Cerebellar cortex (tissue), 1 donor: Measurements from ENCODE around the gene ZNF169.
"Not testable (repeated sequence)": the region's sequence is repeated elsewhere in the genome, so short reads cannot be mapped to it uniquely, and the experiment has no call there.

Experiments used
- DNase-seq: peaks from one replicate; pipeline ENCODE4 v3.0.0-alpha.2; 2015; ENCODE audit warnings: low spot score

Gene ZNF169

GRCh38 chr9:94287877-94288513 lies 28.9 kb downstream of the ZNF169 start:
- no peak for DNase-seq

DNA sequence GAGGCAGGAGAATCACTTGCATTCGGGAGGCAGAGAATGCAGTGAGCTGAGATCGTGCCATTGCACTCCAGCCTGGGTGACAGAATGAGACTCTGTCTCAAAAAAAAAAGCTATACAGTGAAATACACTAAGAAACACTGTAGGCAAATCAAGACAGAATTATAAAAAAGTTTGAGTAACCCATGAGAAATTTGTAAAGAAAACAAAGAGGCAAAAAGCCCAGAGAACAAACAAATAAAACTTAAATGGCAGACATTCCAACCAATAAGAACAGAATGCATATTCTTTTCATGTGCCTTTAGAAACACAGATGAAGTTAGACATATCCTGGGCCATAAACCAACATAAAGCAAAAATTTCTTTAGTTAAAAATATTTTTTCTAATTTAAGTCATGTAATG lies 30.6 kb downstream of the ZNF169 start:
- no peak for DNase-seq

GRCh38 chr9:94298949-94299599 lies 40.0 kb downstream of the ZNF169 start:
- DNase-seq, result no peak

DNA sequence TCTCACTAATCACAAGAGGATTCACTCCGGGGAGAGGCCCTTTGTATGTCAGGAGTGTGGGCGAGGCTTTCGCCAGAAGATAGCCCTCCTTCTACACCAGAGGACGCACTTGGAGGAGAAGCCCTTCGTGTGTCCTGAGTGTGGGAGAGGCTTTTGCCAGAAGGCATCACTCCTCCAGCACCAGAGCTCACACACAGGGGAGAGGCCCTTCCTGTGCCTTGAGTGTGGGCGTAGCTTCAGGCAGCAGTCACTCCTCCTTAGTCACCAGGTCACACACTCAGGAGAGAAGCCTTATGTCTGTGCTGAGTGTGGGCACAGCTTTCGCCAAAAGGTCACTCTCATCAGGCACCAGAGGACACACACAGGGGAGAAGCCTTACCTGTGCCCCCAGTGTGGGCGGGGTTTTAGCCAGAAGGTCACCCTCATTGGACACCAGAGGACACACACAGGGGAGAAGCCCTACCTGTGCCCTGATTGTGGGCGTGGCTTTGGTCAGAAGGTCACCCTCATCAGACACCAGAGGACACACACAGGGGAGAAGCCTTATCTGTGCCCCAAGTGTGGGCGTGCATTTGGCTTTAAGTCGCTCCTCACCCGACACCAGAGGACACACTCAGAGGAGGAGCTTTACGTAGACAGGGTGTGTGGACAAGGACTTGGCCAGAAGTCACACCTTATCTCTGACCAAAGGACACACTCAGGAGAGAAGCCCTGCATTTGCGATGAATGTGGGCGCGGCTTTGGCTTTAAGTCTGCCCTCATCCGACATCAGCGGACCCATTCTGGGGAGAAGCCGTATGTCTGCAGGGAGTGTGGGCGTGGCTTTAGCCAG lies 41.6 kb downstream of the ZNF169 start:
- no peak for DNase-seq

GRCh38 chr9:94301583-94301982 lies 42.5 kb downstream of the ZNF169 start:
- no peak for DNase-seq

DNA sequence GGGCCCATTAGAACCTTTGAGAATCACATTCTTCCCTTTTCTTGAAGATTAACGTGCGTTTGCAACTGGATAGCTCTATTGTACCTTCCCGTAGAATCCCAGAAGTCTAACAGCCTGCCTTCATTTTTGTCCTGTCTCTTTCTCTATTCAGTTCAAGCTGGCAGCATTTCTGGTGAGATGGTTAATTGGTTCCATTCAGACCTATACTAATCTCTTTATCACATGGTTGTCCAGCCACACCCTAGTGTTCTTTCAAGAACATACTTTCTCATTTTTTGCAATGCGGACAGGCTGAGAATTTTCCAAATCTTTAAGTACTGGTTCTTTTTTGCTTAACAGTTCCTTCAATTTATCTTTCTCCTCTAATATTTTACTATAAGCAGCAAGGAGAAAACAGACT lies 43.3 kb downstream of the ZNF169 start:
- no peak for DNase-seq

GRCh38 chr9:94303321-94303720 lies 44.2 kb downstream of the ZNF169 start:
- no peak for DNase-seq

GRCh38 chr9:94315034-94315984 lies 56.2 kb downstream of the ZNF169 start:
- DNase-seq, result not testable (repeated sequence)

- not testable (repeated sequence) for DNase-seq
These were observed 57.1 kb downstream of the ZNF169 start for GRCh38 chr9:94316236-94316635.

DNA sequence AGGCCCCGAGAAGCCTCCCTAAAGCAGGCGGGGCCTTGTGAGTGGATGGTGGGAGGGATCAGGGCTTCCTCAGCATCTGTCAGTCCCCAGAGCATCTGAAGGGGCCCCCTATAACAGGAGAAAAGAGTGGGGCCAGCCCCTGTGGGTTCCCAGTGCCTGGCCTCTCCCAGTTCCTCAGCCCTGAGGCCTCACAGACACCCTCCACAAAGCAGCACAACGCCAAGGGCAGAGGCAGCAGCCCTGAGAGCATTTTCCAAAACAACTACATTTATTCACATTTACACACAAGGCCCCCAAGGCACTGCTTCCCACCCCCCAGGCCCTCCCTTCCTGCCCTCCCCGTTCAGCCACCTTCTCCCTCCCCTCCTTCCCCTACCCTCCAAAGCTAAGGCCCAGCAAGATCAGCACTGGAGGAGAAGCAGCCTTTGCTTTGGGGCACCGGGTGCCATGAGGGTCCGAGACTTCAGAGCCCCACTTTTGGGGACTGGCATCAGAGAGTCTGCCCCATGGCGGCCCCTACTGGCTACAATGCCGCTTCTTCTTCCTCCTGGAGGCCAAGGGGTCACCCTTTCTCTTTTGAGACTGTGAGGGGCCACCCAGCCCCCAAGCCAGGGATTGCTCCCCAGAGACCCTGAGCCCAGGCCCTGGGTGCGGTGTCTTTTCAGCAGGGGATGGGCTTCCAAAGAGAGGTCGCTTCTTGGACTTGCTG lies 59.0 kb downstream of the ZNF169 start:
- not testable (repeated sequence) for DNase-seq

DNA sequence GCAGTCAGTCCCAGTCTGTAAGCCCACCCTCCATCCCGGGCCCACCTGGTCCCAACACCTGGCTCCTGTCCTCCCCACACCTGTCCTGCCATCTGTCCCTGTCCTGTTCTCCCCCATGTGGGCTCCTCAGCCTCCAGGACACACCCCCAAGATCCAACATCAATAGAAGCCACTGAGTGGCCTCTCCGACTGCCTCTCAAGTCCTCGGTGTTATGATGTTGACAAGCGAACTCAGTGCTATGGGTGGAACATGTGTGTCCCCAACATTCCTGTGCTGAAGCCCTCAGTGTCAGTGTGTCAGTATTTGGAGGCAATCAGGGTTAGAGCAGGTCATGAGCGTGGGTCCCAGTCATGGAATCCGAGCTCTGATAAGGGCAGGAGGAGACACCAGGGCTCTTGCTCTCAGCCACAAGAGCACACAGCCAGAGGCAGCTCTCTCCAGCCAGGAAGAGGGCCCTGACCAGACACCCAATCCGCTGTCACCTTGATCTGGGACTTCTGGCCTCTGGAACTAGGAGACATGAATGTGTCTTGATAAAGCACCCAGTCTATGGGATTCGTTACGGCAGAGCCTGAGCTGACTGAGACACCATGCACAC lies 63.3 kb downstream of the ZNF169 start:
- not testable (repeated sequence) for DNase-seq

GRCh38 chr9:94323153-94323798 lies 64.2 kb downstream of the ZNF169 start:
- not testable (repeated sequence) for DNase-seq

- not testable (repeated sequence) for DNase-seq
These were observed 66.5 kb downstream of the ZNF169 start for GRCh38 chr9:94325583-94325982.

DNA sequence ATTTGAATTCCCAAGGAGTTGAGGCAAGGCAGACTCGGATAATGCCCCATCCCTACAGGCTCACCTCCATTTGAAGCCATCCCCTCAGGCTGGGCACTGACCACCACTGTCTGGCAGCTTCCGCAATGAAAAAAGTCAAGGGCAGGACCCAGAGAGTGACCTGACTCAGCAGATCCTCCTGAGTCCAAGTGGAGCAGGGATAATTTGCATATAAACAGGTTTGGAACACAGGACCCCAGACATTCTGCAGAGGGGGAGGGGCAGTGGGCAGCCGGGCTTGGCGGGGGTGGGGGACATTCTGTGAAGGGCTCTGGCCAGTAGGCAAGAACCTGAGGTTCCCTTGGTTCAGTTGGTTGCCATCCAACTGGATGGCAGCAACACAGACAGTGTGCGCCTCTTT lies 69.4 kb downstream of the ZNF169 start, which contains the start of gene NUTM2F:
Gene NUTM2F (minus strand): TSS at position 101 of the 400 bp plus-strand sequence. CDS start 21 bp downstream, at position 80.
- DNase-seq, result not testable (repeated sequence)

DNA sequence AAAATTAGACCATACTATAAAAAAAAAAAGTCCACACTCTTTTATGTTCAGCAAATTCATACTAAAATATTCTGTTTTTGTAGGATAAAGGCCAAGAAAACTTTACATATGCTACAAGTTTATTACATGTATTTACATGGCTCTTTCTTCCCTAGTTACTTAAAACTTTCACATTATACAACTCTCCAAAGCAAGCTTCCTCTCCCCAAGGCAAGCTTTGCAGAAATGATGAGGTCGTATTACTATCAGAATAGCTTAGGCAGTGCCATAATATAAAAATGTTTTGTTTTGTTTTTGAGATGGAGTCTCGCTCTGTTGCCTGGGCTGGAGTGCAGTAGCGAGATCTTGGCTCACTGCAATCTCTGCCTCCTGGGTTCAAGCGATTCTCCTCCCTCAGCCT lies 77.3 kb downstream of the ZNF169 start:
- DNase-seq, result not testable (repeated sequence)

GRCh38 chr9:94338723-94339122 lies 79.6 kb downstream of the ZNF169 start:
- DNase-seq, result not testable (repeated sequence)

GRCh38 chr9:94339657-94340056 lies 80.6 kb downstream of the ZNF169 start:
- not testable (repeated sequence) for DNase-seq

DNA sequence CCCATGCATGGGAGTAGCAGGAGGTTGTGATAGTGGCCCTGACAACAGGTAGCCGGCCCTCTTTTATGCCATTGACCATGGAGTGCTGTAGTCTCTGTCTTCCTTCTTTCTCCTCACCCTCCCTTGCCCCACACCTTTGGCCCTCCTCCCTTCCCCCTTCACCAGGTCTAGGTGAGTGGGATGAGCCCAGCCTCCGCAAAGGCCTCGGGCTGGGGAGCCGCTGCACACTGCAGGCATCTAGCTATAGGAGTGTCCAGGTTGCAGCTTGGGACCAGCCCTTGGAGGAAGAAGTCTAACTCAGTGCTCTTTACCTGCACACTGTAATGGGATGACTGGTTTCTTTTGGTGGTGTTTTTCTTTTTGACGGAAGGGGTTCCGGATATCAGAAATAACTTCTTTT lies 81.7 kb downstream of the ZNF169 start:
- not testable (repeated sequence) for DNase-seq

- DNase-seq, result not testable (repeated sequence)
These were observed 82.6 kb downstream of the ZNF169 start for GRCh38 chr9:94341703-94342102.

- not testable (repeated sequence) for DNase-seq
These were observed 88.4 kb downstream of the ZNF169 start for GRCh38 chr9:94347451-94347850.
